Breast epithelium (tissue), 3 donors: ENCODE results near the gene TSSK2.

Experiments
- CTCF ChIP-seq, 3 donors: fragments of 450-650 bp; IDR thresholded peaks; one replicate each; pipeline ENCODE4 v1.5.1; 2016 to 2017; ENCODE audit warnings: antibody characterized with exemption in 3 of 3, mild to moderate bottlenecking in 3 of 3, moderate library complexity in 3 of 3
- POLR2A ChIP-seq: fragments of 450-650 bp; IDR thresholded peaks from one replicate; pipeline ENCODE4 v1.6.1; 2016; ENCODE audit warnings: antibody characterized with exemption, mild to moderate bottlenecking, moderate library complexity
- POLR2AphosphoS5 ChIP-seq, 3 donors: sonication (generic); formaldehyde crosslinking; IDR thresholded peaks; one replicate each; pipeline ENCODE4 v1.6.1; 2017; ENCODE audit warnings: antibody characterized with exemption in 3 of 3

GRCh38 chr22:19181786-19182471, 50.8 kb downstream of the TSSK2 start:
- no peak for TF ChIP-seq CTCF (IDR thresholded peaks at IDR 0.05)
- TF ChIP-seq POLR2AphosphoS5 (IDR thresholded peaks at IDR 0.05), result no peak
- no peak for TF ChIP-seq POLR2A
